ENCODE measurements around the gene MYO9B.
"Not testable (repeated sequence)": the region's sequence is repeated elsewhere in the genome, so short reads cannot be mapped to it uniquely, and the experiment has no call there.

DNA sequence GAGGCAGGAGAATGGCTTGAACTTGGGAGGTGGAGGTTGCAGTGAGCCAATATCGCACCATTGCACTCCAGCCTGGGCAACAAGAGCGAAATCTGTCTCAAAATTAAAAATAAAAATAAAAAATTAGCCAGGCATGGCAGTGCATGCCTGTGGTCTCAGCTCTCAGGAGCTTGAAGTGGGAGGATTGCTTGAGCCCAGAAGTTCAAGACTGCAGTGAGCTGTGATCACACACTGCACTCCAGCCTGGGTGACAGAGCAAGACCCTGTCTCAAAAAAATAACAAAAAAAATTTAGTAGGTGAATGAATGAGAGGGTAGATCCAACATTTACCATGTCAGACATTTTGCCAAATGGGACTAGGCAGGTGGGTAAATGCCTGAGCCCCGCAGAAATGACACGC is 31.4 kb downstream of the MYO9B start:
- TF ChIP-seq EZH2 (IDR thresholded peaks at IDR 0.05); POLR2AphosphoS5 (IDR thresholded peaks at IDR 0.05; ENCODE audit: low read depth, low read length); SIN3A (IDR thresholded peaks at IDR 0.05; ENCODE audit: low read depth); POLR2A (IDR thresholded peaks at IDR 0.05; ENCODE audit: borderline replicate concordance, extremely low read depth, insufficient read depth, insufficient read length); CEBPB (IDR thresholded peaks at IDR 0.05; ENCODE audit: low read depth); EZH2phosphoT487 (IDR thresholded peaks at IDR 0.05; ENCODE audit: borderline replicate concordance); JUND (IDR thresholded peaks at IDR 0.05): not testable (repeated sequence)
- TF ChIP-seq, protein P1, sequence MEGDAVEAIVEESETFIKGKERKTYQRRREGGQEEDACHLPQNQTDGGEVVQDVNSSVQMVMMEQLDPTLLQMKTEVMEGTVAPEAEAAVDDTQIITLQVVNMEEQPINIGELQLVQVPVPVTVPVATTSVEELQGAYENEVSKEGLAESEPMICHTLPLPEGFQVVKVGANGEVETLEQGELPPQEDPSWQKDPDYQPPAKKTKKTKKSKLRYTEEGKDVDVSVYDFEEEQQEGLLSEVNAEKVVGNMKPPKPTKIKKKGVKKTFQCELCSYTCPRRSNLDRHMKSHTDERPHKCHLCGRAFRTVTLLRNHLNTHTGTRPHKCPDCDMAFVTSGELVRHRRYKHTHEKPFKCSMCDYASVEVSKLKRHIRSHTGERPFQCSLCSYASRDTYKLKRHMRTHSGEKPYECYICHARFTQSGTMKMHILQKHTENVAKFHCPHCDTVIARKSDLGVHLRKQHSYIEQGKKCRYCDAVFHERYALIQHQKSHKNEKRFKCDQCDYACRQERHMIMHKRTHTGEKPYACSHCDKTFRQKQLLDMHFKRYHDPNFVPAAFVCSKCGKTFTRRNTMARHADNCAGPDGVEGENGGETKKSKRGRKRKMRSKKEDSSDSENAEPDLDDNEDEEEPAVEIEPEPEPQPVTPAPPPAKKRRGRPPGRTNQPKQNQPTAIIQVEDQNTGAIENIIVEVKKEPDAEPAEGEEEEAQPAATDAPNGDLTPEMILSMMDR (IDR thresholded peaks at IDR 0.05 in 2 of 3, conservative IDR thresholded peaks at IDR 0.05 in 1 of 3; ENCODE audit: borderline replicate concordance in 1 of 3, insufficient read depth in 1 of 3, low read depth in 2 of 3, low read length in 2 of 3) = not testable (repeated sequence)
- TF ChIP-seq, protein P2, sequence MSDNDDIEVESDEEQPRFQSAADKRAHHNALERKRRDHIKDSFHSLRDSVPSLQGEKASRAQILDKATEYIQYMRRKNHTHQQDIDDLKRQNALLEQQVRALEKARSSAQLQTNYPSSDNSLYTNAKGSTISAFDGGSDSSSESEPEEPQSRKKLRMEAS (IDR thresholded peaks at IDR 0.05) = not testable (repeated sequence)

Measured in HCT116 (cell line).